Neuronal stem cell (in vitro differentiated cells): Measurements from ENCODE around the gene IER2.
"Not testable (repeated sequence)": the region's sequence is repeated elsewhere in the genome, so short reads cannot be mapped to it uniquely, and the experiment has no call there.

Experiments
- DNase-seq: peaks from one replicate; pipeline ENCODE4 v3.0.0-alpha.2; 2013; ENCODE audit warnings: low spot score
- H2AFZ ChIP-seq: one replicate; pipeline ENCODE4 v1.6.1; 2013; ENCODE audit warnings: mild to moderate bottlenecking, low read length, inconsistent platforms
- H2AK5ac ChIP-seq: 2 replicates; pipeline ENCODE4 v1.6.1; 2013; ENCODE audit warnings: low read depth, mild to moderate bottlenecking, inconsistent platforms, low read length, moderate library complexity, mixed read lengths
- H2BK120ac ChIP-seq: 2 replicates; pipeline ENCODE4 v1.6.1; 2013; ENCODE audit warnings: low read depth, mild to moderate bottlenecking, inconsistent platforms, low read length, moderate library complexity, mixed read lengths
- H2BK12ac ChIP-seq: one replicate; pipeline ENCODE4 v1.6.1; 2013; ENCODE audit warnings: low read length, inconsistent platforms
- H2BK15ac ChIP-seq: 2 replicates; pipeline ENCODE4 v1.6.1; 2013; ENCODE audit warnings: mild to moderate bottlenecking, low read length, inconsistent platforms, mixed read lengths
- H2BK5ac ChIP-seq: one replicate; pipeline ENCODE4 v1.6.1; 2013; ENCODE audit warnings: inconsistent platforms, mild to moderate bottlenecking, low read length, moderate library complexity
- H3K14ac ChIP-seq: one replicate; pipeline ENCODE4 v1.6.1; 2013; ENCODE audit warnings: low read length, inconsistent platforms
- H3K18ac ChIP-seq: 2 replicates; pipeline ENCODE4 v1.6.1; 2013; ENCODE audit warnings: low read length, inconsistent platforms
- H3K23ac ChIP-seq: 2 replicates; pipeline ENCODE4 v1.6.1; 2013; ENCODE audit warnings: low read depth, mild to moderate bottlenecking, mixed read lengths, low read length, inconsistent platforms; ENCODE audit not compliant: poor library complexity
- H3K27ac ChIP-seq: replicated peaks from 3 replicates; pipeline ENCODE4 v1.5.1; 2013; ENCODE audit warnings: low read length, inconsistent platforms
- H3K27me3 ChIP-seq, 3 experiments: 2 replicates each; pipeline ENCODE4 v1.6.1; 2013; ENCODE audit warnings: low read length in 3 of 3, mild to moderate bottlenecking in 2 of 3, inconsistent platforms in 1 of 3, low read depth in 1 of 3, mixed read lengths in 1 of 3, moderate library complexity in 1 of 3; ENCODE audit not compliant: control insufficient read depth in 3 of 3, insufficient read depth in 3 of 3
- H3K36me3 ChIP-seq, 2 donors: replicated peaks in 1 of 2; 2 replicates each; pipeline ENCODE4 v1.6.1; 2013; ENCODE audit warnings: low read length in 2 of 2; ENCODE audit not compliant: control insufficient read depth in 2 of 2, insufficient read depth in 2 of 2
- H3K4ac ChIP-seq: 2 replicates; pipeline ENCODE4 v1.6.1; 2013; ENCODE audit warnings: inconsistent platforms, mild to moderate bottlenecking, low read length, moderate library complexity
- H3K4me1 ChIP-seq, 2 donors: 1 replicate in 1 of 2; 2 replicates in 1 of 2; pipeline ENCODE4 v1.6.1; 2013; ENCODE audit warnings: low read length in 2 of 2, low read depth in 1 of 2; ENCODE audit not compliant: control insufficient read depth in 2 of 2, insufficient read depth in 1 of 2
- H3K4me2 ChIP-seq: one replicate; pipeline ENCODE4 v1.6.1; 2013; ENCODE audit warnings: mild to moderate bottlenecking, low read length, inconsistent platforms; ENCODE audit not compliant: insufficient read depth, poor library complexity, severe bottlenecking
- H3K4me3 ChIP-seq, 2 donors: 2 replicates each; pipeline ENCODE4 v1.5.1; 2013; ENCODE audit warnings: low read length in 2 of 2, mild to moderate bottlenecking in 2 of 2, inconsistent platforms in 1 of 2, moderate library complexity in 1 of 2
- H3K79me1 ChIP-seq: one replicate; pipeline ENCODE4 v1.6.1; 2013; ENCODE audit warnings: low read depth, mild to moderate bottlenecking, inconsistent platforms, low read length, moderate library complexity
- H3K9ac ChIP-seq: one replicate; pipeline ENCODE4 v1.6.1; 2013; ENCODE audit warnings: mild to moderate bottlenecking, low read depth, low read length, inconsistent platforms; ENCODE audit not compliant: poor library complexity
- H3K9me3 ChIP-seq, 2 donors: replicated peaks in 1 of 2; 2 replicates each; pipeline versions ENCODE3 to v1.6.1; 2013; ENCODE audit warnings: low read length in 2 of 2, mild to moderate bottlenecking in 2 of 2, inconsistent platforms in 1 of 2, low read depth in 1 of 2, mixed read lengths in 1 of 2, moderate library complexity in 1 of 2; ENCODE audit not compliant: control insufficient read depth in 2 of 2, insufficient read depth in 1 of 2
- H4K8ac ChIP-seq: one replicate; pipeline ENCODE4 v1.6.1; 2013; ENCODE audit warnings: low read depth, mild to moderate bottlenecking, inconsistent platforms, low read length, moderate library complexity
- H4K91ac ChIP-seq: one replicate; pipeline ENCODE4 v1.6.1; 2013; ENCODE audit warnings: low read length, low read depth, mild to moderate bottlenecking, inconsistent platforms; ENCODE audit not compliant: poor library complexity
- WGBS, 2 donors: extraction: QIAGEN DNeasy Blood & Tissue Kit; methylation state at CpG; one replicate each; pipeline ENCODE4 v1.1.7; 2013; ENCODE audit warnings: missing lambda C conversion rate in 2 of 2, mixed read lengths in 1 of 2; ENCODE audit not compliant: insufficient read length in 2 of 2, insufficient replicate concordance in 1 of 2; ENCODE audit errors: extremely low coverage in 2 of 2; 5-methylcytosine and 5-hydroxymethylcytosine counted together

IER2 gene

GRCh38 chr19:13138916-13139198, 11.4 kb upstream of the IER2 start:
- Histone ChIP-seq H3K4me2 (no peak overlapping the region), H2AFZ (no peak overlapping the region), H2BK120ac (no peak overlapping the region), H3K9ac (no peak overlapping the region), H3K23ac (no peak overlapping the region), H3K14ac (no peak overlapping the region), H3K79me1 (peaks cover 27% of the 10 kb centered on the region), H2BK5ac (no peak overlapping the region), H3K27me3 (no peaks in the 10 kb centered on the region), H3K4me1 (no peaks in the 10 kb centered on the region), H2BK12ac (no peak overlapping the region), H3K9me3 (no peaks in the 10 kb centered on the region), H2AK5ac (no peak overlapping the region), H4K91ac (no peak overlapping the region), H3K27ac (no peak overlapping the region), H3K36me3 (peaks cover 40 to 61% of the 10 kb centered on the region in 2 donors), H3K18ac (no peak overlapping the region), H3K4ac (no peak overlapping the region), H2BK15ac (no peak overlapping the region), H3K4me3 (no peak overlapping the region), H4K8ac (no peak overlapping the region)
- WGBS, 2 donors, result no CpG with 5 or more reads among the region's 10 CpGs
- no peak for DNase-seq

- Histone ChIP-seq H3K27ac (no peak overlapping the region), H3K9ac (no peak overlapping the region), H3K79me1 (peaks cover 21% of the 10 kb centered on the region), H2BK15ac (no peak overlapping the region), H2BK5ac (no peak overlapping the region), H3K27me3 (no peaks in the 10 kb centered on the region), H3K4me1 (no peaks in the 10 kb centered on the region), H3K14ac (no peak overlapping the region), H2AK5ac (no peak overlapping the region), H4K91ac (no peak overlapping the region), H3K36me3 (peaks cover 42 to 62% of the 10 kb centered on the region in 2 donors), H3K18ac (no peak overlapping the region), H4K8ac (no peak overlapping the region), H3K4me3 (no peak overlapping the region), H2BK12ac (no peak overlapping the region), H3K23ac (no peak overlapping the region), H3K4ac (no peak overlapping the region), H3K9me3 (no peaks in the 10 kb centered on the region), H2AFZ (no peak overlapping the region), H2BK120ac (no peak overlapping the region), H3K4me2 (no peak overlapping the region)
- no peak for DNase-seq
- WGBS, 2 donors, result no CpG with 5 or more reads among the region's 11 CpGs
Measured at GRCh38 chr19:13139633-13140311, 10.4 kb upstream of the IER2 start.

- no peak overlapping the region for H2BK12ac ChIP-seq
- no peak overlapping the region for H3K9ac ChIP-seq
- H2BK15ac ChIP-seq, result no peak overlapping the region
- no peak overlapping the region for H2AK5ac ChIP-seq
- no CpG with 5 or more reads among the region's 16 CpGs for WGBS, 2 donors
- no peak overlapping the region for H3K14ac ChIP-seq
- H3K27me3 ChIP-seq, result no peaks in the 10 kb centered on the region
- no peak overlapping the region for H2BK5ac ChIP-seq
- no peak overlapping the region for H2AFZ ChIP-seq
- peaks cover 5 to 16% of the 10 kb centered on the region in 2 donors for H3K36me3 ChIP-seq
- H3K9me3 ChIP-seq, result no peaks in the 10 kb centered on the region
- no peak overlapping the region for H2BK120ac ChIP-seq
- H3K79me1 ChIP-seq, result peaks cover 5% of the 10 kb centered on the region
- DNase-seq, result no peak
- H3K27ac ChIP-seq, result no peak overlapping the region
- H3K4me3 ChIP-seq, result no peak overlapping the region
- no peak overlapping the region for H3K18ac ChIP-seq
- H3K23ac ChIP-seq, result no peak overlapping the region
- no peak overlapping the region for H3K4ac ChIP-seq
- H4K8ac ChIP-seq, result no peak overlapping the region
- H3K4me2 ChIP-seq, result no peak overlapping the region
- no peak overlapping the region for H4K91ac ChIP-seq
- H3K4me1 ChIP-seq, result peaks cover 2 to 3% of the 10 kb centered on the region in 2 donors
Measured at GRCh38 chr19:13146763-13147563, 3.2 kb upstream of the IER2 start.

- no CpG with 5 or more reads among the region's 17 CpGs for WGBS, 2 donors
Measured at GRCh38 chr19:13149173-13149627, 1.0 kb upstream of the IER2 start.

More at GRCh38 chr19:13149173-13149627, 1.0 kb upstream of the IER2 start:
- H2AK5ac ChIP-seq, H3K27me3 ChIP-seq, H3K4ac ChIP-seq, H2BK120ac ChIP-seq, DNase-seq, H3K23ac ChIP-seq, H3K4me1 ChIP-seq, H3K14ac ChIP-seq, H2BK12ac ChIP-seq, H3K27ac ChIP-seq, H3K9me3 ChIP-seq, H4K91ac ChIP-seq, H2BK15ac ChIP-seq, H4K8ac ChIP-seq: not testable (repeated sequence)
- H2BK5ac ChIP-seq, result peak overlapping the region; percentile 15
- H2AFZ ChIP-seq, result peak overlapping the region; percentile 94
- H3K4me2 ChIP-seq, result peak overlapping the region; percentile 84
- peak overlapping the region; percentile 87 for H3K9ac ChIP-seq
- H3K18ac ChIP-seq, result peak overlapping the region; percentile 96
- peaks cover 5 to 20% of the 10 kb centered on the region in 2 donors for H3K36me3 ChIP-seq
- H3K79me1 ChIP-seq, result peaks cover 13% of the 10 kb centered on the region
- H3K4me3 ChIP-seq, result peak overlapping the region; percentile 69 to 94
